OCI-M2 (cell line): Measurements from ENCODE around the gene CDH13.

Experiments
- DNase-seq: peaks from one replicate; lab custom pipeline; 2025; ENCODE audit not compliant: unreplicated experiment; lab: John Stamatoyannopoulos, UW

The CDH13 gene

DNA sequence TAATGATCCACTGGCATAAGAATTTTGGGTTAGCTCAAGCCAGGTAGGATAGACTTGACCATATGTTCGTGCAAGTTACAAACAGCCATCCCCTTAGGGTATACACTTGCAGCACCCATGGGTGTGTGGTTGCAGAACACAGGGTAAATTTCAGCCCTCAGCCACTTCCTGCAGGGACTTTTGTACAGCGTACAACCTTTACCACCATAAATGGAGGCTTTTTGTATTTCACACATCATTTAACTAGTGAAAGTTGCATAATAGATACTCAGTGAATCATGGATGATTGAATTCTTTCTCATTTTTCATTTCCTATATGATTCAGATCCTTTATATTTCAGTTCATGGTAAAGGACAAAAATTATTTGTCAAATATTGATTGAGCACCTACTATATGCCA, 473.9 kb downstream of the CDH13 start:
- DNase-seq: no peak

DNA sequence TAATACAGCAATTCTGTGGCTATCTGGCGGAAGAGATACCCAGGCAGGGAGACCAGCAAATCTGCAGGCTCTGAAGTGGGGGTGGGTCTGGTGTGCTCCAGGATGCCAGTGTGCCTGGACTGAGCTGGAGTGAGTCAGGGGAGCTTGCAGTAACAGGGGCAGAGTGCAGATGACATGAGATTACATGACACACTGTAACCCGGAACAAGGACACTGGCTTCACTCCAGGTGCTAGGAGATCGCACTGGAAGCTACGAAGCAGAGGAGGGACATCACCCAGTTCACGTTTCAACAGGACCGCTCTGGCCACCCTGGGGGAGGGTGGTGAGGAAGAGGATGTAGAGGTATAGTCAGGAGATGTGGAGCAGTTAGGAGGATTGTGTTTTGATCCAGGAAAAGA, 475.6 kb downstream of the CDH13 start:
- no peak for DNase-seq

DNA sequence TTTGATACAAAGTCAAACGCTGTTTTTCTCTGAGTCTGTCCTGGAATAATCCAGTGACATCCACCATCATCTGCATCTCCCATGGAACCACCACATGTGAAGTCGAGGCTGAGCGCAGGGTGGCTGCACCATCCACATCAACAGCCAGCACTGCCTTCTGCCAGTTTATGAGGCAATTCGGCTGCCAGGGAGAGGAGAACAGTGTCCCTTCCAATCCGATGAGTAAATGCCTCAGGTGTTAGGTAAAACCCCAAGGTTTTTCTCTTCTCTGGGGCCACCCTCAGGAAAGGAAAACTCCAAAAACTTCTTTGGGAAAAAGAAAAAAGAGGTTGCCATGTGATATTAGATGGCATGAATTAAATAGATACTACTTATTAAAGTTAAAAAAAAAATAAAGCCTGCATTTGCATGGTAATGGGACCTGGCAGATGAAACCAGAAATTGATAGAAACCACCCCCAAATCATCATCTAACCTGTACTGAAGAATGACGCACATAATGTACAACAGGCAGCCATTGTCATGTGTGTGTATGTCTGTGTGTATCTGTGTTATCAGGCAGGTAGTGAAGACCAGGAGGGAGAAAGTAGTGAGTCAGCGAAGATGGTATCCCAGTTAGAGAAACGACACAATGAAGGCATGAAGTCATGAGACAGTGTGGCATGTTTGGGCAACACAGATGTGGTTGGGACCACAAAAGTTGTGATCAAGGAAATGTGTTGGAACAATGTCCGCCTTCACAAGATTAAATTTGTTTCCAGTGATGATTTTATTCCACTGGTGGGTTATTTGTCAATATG, 478.7 kb downstream of the CDH13 start:
- DNase-seq: no peak

DNA sequence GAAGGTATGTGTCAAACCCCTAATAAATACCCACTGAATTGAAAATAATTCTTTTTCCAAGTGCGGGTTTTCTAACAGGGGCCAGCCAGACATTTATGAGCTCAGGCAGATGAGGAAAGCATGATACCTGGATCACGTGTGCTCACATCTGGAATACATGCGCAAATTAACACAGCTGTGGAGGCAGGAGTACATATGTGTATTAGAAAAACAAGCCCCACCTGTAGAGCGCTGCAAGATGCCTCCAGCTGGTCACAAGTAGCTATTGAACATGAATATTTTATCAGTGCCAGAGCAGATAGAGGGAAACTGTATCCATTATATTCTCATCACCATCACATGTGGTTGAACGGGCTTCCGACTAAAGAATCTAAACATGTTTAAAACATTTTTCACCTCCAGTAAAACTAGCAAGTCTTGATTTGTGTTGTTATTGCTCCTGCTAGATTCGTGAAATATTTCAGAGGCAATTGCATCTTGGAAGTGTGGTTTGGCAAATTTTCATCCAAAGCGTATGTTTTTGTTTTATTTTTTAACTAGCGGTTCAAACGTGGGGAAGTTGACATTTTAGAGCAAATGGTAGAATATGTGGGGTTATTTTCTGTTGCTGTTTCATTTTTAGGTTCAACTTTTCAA, 482.8 kb downstream of the CDH13 start:
- DNase-seq: no peak

DNA sequence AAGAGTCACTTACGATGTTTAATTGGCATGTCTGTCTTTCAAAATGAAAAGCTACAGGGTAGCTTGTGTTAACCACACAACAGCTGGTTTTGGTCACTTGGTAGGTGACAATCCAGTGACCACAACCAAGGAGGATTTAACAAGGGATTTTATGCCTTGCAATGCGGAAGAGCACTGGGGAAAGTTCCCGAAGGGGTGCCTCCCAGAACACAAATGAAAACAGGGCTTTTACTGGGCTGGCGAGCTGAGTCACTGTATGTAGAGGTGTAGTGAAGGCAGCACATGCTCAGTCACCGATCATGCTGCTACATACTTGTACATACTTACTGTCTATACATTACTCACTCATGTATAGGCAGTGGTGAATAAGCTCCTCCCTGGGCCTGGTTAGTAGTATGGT, 483.5 kb downstream of the CDH13 start:
- DNase-seq: no peak

DNA sequence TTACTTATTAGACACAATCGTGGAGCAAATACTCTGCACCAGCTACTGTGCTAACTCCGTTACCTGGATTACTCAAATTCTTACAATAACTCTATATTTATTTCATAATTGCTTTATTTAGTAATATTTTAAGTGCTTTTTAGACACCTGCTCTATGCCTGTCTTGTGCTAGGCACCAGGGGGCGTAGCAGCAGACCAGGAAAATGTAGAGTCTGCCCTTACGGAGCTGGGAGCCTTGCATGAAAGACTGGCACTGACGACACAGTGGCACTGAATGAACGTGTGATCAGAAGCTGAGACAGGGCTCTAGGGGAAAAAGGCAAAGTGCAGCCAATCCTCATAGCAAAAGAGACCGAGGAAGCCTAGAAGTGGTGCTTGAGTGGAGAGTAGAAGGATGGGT, 486.5 kb downstream of the CDH13 start:
- no peak for DNase-seq

DNA sequence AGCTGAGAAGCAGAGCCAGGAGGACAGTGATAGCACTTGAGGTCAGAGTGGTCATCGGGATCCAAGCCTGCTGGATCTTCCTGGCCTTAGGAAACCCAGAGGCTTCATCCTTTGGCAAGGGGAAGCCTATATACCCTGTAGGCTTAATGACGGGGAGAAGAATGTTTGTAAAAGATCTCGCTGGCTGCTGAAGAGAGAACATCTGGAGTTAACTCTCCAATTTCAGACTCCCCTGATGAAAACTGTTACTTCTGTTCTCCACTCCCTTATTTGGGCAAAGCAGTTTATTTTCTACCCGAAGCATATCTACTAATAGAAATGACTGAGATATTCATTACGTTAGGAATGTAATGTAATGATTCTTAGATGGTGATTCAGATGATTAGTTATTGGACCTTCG, 487.0 kb downstream of the CDH13 start:
- DNase-seq: no peak

DNA sequence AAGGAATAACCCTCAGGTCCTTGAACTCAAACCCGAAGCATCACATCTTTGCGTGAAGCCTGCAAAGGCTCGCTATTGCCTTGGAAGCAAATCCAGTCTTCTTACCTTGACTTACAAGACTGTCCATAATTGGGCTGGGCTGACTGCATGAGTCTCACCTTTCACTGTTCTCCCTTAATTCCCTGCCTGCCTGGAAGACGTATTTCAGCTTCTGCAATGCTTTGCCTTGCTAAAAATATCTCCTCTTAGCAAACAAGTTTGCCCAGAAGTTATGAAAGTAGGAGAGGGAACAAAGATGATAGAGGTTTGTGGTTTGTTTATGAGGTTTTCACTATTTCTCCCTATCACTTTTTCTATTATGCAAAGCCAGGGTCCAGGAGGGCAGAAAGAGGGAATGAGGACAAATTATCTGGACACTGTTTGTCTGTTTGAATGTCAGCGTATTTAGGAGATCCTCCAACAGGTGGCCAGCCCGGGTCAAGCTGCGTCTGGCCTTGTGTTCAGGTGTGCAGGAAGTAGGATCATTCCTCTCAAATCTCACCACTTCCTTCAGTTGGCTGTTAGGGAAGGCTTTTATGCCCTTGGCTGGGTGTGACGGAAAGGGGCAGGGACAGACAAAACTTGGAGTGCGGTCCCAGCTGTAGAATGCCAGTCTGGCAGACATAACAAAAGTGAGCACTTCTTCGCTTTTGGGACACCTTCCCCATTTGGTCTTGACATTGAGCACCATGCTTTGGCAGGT, 488.9 kb downstream of the CDH13 start:
- no peak for DNase-seq

DNA sequence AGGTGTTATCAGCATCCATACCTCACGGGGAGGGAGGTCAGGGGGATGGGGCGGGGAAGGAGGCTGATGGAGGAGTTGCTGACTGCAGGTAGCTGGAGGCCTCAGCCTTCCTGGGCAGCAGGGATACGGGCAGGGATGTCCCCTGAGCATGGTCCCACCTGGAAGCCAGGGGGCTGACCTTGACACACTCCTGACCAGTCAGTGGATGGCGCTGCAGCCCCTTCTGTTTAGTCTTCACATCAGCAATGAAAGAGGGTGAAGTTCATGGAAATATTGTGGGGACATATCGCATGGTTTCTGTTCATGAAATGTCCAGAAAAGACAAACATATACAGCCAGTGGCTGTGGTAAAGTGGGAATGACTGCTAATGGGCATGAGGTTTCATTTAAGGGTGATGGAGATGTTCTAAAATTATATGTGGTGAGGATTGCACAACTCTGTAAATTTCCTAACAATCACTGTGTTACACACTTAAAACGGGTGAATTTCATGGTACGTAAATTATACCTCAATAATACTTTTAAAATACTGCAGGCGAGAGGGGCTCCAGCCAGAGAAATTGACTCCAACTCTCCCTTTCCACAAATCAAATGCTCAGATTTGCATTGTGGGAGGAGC, 489.6 kb downstream of the CDH13 start:
- no peak for DNase-seq

DNA sequence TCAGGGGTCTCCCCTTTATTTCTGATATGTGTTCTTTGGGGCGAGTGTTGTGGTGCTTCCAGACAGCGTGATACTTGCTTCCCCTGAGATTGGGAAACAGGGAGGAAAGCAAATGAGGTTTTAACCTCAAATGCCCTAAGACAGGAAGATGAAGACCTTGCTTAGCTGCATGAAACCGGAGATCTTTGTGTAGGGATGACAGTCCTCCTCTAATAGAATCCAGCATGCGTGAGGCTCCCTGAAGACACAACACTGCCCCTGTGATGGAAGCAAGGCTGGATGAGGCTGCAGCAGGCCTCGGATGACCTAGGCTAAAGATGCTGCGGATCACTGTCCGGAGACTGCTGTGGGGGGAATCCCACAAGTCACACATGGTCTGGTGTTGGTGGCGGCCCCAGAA, 491.0 kb downstream of the CDH13 start:
- DNase-seq: no peak

DNA sequence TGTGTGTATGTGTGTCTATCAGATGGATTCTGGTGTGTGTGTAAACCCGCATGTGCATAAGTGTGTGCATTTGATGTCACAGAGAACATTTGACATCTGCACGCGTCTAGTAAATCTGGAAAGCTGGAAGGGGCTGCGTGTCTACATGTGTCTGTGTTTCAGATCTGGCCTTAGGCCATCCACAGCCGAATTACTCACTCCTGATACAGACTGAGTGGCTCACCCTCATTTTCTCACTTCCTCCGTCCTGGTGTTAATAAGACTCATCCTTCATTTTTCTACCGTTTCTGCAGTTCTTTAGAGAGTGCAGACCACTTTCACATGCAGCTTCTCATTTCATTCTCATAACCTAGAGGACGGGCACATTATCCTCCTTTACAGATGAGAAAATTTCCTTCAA, 491.6 kb downstream of the CDH13 start:
- no peak for DNase-seq

DNA sequence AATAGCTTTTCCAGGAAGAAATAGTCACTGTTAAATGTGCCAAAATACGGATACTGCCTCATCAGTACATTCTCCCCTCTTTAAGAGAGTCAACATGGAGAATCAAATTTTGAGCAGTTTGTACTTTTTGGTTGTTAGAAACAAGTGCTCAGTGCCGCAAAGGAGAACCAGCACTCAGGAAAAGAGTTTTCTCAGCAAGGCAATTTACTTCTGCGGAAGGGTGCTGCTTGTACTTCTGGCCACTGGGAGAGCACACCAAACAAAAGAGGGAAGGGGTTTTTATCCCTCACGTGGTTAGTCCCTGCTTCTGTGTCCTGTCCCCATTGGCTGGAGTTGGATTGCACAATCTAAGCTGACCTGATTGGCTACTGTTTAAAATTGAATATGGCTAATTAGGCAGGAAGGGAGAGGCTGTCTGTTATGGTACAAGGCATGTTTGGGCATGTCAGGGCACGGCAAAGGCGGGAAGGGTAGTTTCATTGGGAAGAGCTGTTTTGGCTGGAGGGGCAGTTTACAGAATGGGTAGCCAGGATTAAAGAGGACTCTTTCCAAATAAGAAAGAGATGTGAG, 499.3 kb downstream of the CDH13 start:
- no peak for DNase-seq

DNA sequence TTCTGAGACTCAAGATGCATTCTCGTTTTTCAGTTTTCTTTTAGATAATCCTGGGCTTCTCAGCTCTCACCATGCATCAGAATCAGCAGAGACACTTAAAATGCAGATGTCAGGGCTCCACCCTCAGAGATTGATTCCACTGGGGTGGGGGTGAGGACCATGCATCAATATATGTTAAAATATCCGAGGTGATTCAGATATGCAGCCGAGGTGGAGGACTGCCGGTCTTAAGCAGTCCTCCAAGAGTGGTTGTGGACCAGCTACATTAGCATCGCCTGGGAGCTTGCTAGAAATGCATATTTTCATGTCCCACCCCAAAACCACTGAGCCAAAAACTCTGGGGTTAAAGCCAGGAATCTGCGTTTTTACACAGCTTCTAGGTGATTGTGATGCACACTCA, 501.3 kb downstream of the CDH13 start:
- DNase-seq: no peak

DNA sequence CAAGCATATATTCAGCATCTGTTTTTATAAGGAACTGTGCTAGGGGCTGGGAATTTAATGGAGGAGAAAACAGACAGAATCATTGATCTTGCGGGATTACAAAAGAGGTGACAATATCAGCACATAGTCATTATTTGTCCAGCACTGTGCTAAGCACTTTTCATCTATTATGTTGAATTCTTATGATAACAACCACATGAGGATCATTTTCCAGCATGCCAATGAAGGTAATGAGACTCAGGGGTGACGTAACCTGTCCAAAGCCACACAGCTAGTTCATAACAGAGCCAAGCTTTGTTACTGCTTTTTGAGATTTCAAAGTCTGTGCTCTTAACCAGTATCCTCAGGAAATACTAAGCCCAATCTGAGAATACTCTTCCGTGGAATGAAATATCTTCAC, 503.3 kb downstream of the CDH13 start:
- no peak for DNase-seq

DNA sequence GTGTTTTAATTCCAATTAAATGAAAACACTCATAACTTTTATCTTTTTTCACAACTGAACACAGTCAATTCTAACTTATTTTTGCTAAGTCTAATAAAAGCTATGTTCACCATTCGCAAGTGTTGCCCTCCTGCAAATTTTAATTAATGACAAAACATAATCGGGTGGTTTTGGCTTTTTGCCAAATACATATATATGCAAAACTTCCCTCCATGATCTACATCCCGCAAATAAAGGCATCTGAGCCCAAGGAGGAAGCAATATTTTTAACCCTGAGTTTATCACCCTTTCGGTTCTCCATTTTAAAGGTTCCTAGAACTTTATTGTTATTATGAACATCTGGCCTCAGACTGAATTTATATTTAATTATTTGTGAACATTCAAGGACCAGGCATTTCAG, 507.9 kb downstream of the CDH13 start:
- no peak for DNase-seq

DNA sequence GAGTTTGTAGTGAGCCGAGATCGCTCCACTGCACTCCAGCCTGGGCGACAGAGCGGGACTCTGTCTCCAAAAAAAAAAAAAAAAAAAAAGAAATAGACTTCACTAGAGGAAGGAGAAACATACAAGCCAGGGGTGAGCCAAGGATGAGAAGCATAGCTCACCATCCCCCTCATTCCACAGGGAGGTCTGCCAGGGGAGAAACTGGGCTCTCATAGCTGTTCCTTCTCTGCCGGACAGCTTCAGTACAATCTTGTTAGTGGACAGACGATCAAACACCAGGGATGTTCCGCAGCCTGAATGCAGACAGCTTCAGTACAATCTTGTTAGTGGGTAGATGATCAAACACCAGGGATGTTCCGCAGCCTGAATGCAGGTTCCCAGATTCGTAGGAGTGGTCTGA, 509.6 kb downstream of the CDH13 start:
- DNase-seq: no peak

DNA sequence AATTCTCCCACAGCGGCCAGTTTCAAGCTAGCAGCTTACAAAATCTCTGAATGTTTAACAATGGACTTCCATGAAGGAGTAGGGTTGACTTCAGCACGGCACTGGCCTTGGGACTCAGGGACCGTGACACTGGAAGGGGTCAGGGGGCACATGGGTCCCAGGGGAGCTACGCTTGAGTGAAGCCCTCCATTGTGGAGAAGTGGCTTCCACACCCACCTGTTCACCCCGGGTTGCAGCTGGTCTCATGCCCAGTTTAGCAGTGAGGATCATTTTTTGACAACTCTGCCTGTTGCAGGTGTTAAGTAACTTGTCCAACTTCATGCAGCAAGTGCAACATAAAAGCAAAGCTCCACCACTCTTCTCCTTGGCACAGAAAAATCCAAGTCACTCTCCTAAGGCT, 510.2 kb downstream of the CDH13 start:
- no peak for DNase-seq

DNA sequence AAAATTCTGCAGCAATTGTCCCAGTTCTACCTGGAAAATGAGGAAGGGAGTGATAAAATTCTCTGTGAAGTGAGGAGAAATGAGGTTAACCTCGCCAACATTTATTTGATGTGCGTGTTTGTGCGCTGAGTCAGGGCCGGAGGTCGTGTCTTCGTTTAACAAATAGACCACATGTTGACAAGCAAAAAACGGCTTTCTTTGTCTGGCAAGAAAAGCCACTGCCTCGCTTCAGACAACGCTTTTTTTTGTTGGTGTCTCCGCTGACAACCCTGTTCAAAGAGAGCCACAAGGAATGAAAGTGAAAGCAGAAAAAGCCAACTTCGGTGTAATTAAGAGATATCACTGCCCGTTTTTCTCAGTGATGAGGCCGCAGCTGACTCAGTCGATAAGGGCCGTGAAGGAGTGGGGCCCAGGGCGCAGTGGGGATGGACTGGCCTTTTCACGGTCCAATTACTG, 510.6 kb downstream of the CDH13 start:
- DNase-seq: no peak

DNA sequence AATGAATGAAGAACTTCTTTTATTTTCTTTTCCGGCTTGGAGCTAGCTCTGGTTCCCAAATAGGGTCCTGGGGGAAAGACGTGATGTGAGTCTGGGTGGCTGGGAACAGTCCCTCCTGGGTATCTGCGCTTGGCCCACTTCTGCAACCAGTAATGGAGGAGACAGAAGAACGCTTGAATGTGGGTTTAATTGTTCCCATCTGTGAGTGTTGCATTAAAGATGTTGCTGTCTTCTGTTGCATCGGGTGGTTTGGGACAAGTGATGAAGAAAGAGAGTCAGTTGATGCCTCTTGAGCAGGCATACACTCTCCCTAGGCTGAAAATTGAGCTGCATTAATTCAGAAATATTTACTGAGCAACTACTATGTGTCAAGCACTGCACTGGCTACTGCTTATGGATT, 511.1 kb downstream of the CDH13 start:
- DNase-seq: no peak

DNA sequence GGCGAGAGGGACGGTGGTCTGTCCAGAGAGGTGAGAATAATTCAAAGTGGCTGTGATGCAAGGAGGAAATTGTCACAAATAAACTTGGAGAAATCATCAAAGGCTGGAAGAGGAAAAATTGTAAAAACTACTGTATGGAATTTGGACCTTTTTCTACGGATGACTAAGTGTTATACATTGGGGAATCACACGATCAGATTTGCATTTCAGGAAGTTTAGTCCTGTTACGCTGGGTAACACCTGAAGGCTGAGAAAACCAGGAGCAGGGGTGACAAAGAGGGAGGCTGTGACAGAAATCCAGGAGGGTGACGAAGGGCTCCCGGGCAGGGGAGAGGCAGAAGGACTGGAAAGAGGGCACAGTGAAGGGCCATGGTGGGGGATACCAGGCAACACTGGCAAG, 511.7 kb downstream of the CDH13 start:
- no peak for DNase-seq

DNA sequence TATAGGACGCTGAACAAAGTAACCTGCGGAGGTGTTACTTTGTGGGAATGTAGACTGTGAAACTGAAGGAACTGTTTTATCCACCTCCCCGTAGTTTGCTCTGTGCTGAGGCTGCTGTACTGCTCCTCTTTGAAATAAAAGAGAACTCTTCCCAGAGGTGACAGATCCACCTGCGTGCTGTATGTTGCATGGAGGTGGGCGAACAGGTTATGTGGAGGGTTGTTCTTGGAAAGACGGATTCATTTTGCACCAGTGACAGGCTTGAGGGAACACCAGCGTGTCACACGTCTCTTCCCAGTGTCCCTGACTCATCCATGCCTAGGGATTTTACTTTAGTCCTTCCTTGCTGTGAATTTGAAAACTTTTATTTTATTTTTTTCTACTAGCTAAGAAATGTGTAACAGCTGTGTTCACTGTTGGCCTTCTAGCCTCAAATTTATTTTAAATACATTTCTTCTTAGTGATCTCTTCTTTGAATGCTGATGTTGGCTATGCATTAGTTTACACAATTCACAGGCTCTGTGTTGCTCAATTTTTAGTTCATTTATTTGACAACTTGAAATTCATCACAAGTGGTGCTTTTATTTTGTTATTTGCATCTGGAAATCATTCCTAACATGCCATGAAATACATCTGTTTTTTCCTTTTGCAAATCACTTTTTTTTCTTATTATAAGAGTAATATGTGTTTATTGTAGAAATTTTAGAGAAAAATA, 512.4 kb downstream of the CDH13 start:
- DNase-seq: no peak
